ENCODE data around the gene HLA-DOA.
A peak's percentile ranks its signal among the peaks of the same experiment; 100 is the strongest.

HLA-DOA gene

GRCh38 chr6:33017694-33018353 lies 8.4 kb upstream of the HLA-DOA start:
- Histone ChIP-seq H3K9me3 (ENCODE audit: severe bottlenecking) (no peaks in the 10 kb centered on the region), H3K4me1 (ENCODE audit: insufficient read depth, poor library complexity, severe bottlenecking) (no peaks in the 10 kb centered on the region), H3K27ac (ENCODE audit: poor library complexity, severe bottlenecking) (no peak overlapping the region), H3K4me3 (ENCODE audit: severe bottlenecking) (no peak overlapping the region), H3K36me3 (ENCODE audit: low read depth) (no peaks in the 10 kb centered on the region), H3K27me3 (ENCODE audit: insufficient read depth, poor library complexity, severe bottlenecking) (peaks cover 14% of the 10 kb centered on the region)
- DNase-seq (ENCODE audit: low spot score) (no peak), ATAC-seq (ENCODE audit: low read depth) (no peak)
- no peak for TF ChIP-seq CTCF (IDR thresholded peaks at IDR 0.05; ENCODE audit: poor library complexity, severe bottlenecking)

GRCh38 chr6:33017018-33017417 lies 7.6 kb upstream of the HLA-DOA start:
- Histone ChIP-seq H3K27ac (ENCODE audit: poor library complexity, severe bottlenecking) (no peak overlapping the region), H3K27me3 (ENCODE audit: insufficient read depth, poor library complexity, severe bottlenecking) (peaks cover 16% of the 10 kb centered on the region), H3K4me3 (ENCODE audit: severe bottlenecking) (no peak overlapping the region), H3K36me3 (ENCODE audit: low read depth) (no peaks in the 10 kb centered on the region), H3K9me3 (ENCODE audit: severe bottlenecking) (no peaks in the 10 kb centered on the region), H3K4me1 (ENCODE audit: insufficient read depth, poor library complexity, severe bottlenecking) (no peaks in the 10 kb centered on the region)
- DNase-seq (ENCODE audit: low spot score) = no peak
- no peak for TF ChIP-seq CTCF (IDR thresholded peaks at IDR 0.05; ENCODE audit: poor library complexity, severe bottlenecking)
- ATAC-seq (ENCODE audit: low read depth) = no peak

GRCh38 chr6:33015798-33016197 lies 6.4 kb upstream of the HLA-DOA start:
- Histone ChIP-seq H3K36me3 (ENCODE audit: low read depth) (no peaks in the 10 kb centered on the region), H3K4me3 (ENCODE audit: severe bottlenecking) (no peak overlapping the region), H3K27me3 (ENCODE audit: insufficient read depth, poor library complexity, severe bottlenecking) (peaks cover 19% of the 10 kb centered on the region), H3K9me3 (ENCODE audit: severe bottlenecking) (no peaks in the 10 kb centered on the region), H3K4me1 (ENCODE audit: insufficient read depth, poor library complexity, severe bottlenecking) (no peaks in the 10 kb centered on the region), H3K27ac (ENCODE audit: poor library complexity, severe bottlenecking) (no peak overlapping the region)
- ATAC-seq (ENCODE audit: low read depth) = no peak
- no peak for DNase-seq (ENCODE audit: low spot score)
- no peak for TF ChIP-seq CTCF (IDR thresholded peaks at IDR 0.05; ENCODE audit: poor library complexity, severe bottlenecking)

- Histone ChIP-seq H3K27me3 (ENCODE audit: insufficient read depth, poor library complexity, severe bottlenecking) (peaks cover 19% of the 10 kb centered on the region), H3K9me3 (ENCODE audit: severe bottlenecking) (no peaks in the 10 kb centered on the region), H3K4me1 (ENCODE audit: insufficient read depth, poor library complexity, severe bottlenecking) (no peaks in the 10 kb centered on the region), H3K4me3 (ENCODE audit: severe bottlenecking) (no peak overlapping the region), H3K27ac (ENCODE audit: poor library complexity, severe bottlenecking) (no peak overlapping the region), H3K36me3 (ENCODE audit: low read depth) (no peaks in the 10 kb centered on the region)
- TF ChIP-seq CTCF (IDR thresholded peaks at IDR 0.05; ENCODE audit: poor library complexity, severe bottlenecking) = peak; percentile 82
- ATAC-seq (ENCODE audit: low read depth) (peak; percentile 58; the same call in 1 of the 3 replicates), DNase-seq (ENCODE audit: low spot score) (no peak)
Measured at GRCh38 chr6:33014841-33015634, 5.6 kb upstream of the HLA-DOA start.

- H3K4me3 ChIP-seq (ENCODE audit: severe bottlenecking) = no peak overlapping the region
- H3K36me3 ChIP-seq (ENCODE audit: low read depth) = no peaks in the 10 kb centered on the region
- no peak for ATAC-seq (ENCODE audit: low read depth)
- DNase-seq (ENCODE audit: low spot score) = no peak
- no peaks in the 10 kb centered on the region for H3K4me1 ChIP-seq (ENCODE audit: insufficient read depth, poor library complexity, severe bottlenecking)
- H3K27me3 ChIP-seq (ENCODE audit: insufficient read depth, poor library complexity, severe bottlenecking) = peaks cover 26% of the 10 kb centered on the region
- TF ChIP-seq CTCF (IDR thresholded peaks at IDR 0.05; ENCODE audit: poor library complexity, severe bottlenecking) = no peak
- no peak overlapping the region for H3K27ac ChIP-seq (ENCODE audit: poor library complexity, severe bottlenecking)
- H3K9me3 ChIP-seq (ENCODE audit: severe bottlenecking) = no peaks in the 10 kb centered on the region
Measured at GRCh38 chr6:33013608-33014007, 4.2 kb upstream of the HLA-DOA start.
